A673 (cell line): Measurements from ENCODE around the gene RPGRIP1.

Experiments used
- EZH2 ChIP-seq: fragments of 200-600 bp; sonication (generic); IDR thresholded peaks from 2 replicates; pipeline ENCODE4 v1.6.1; 2017; ENCODE audit warnings: borderline replicate concordance, low read depth, mild to moderate bottlenecking, mixed read lengths, antibody characterized with exemption, low read length; ENCODE audit not compliant: poor library complexity, severe bottlenecking
- TF ChIP-seq, protein P1 (sequence below): fragments of 300-800, 200-600 bp; sonication (generic); conservative IDR thresholded peaks from 2 replicates; pipeline ENCODE4 v1.5.1; 2017; ENCODE audit warnings: low read depth, mild to moderate bottlenecking, antibody characterized with exemption, low read length, moderate library complexity, mixed read lengths

DNA sequence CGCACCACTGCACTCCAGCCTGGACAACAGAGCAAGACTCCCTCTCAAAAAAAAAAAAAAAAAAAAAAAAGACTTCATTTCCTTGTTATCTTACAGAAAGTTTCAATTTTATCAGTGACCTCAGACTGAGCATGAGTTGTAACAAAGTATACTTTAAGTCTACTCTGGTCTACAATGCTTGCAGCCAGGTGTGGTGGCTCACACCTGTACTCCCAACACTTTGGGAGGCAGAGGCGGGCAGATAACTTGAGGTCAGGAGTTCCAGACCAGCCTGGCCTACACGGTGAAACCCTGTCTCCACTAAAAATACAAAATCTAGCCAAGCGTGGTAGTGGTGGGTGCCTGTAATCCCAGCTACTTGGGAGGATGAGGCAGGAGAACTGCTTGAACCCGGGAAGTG lies 28.7 kb upstream of the RPGRIP1 start:
- TF ChIP-seq, protein P1, sequence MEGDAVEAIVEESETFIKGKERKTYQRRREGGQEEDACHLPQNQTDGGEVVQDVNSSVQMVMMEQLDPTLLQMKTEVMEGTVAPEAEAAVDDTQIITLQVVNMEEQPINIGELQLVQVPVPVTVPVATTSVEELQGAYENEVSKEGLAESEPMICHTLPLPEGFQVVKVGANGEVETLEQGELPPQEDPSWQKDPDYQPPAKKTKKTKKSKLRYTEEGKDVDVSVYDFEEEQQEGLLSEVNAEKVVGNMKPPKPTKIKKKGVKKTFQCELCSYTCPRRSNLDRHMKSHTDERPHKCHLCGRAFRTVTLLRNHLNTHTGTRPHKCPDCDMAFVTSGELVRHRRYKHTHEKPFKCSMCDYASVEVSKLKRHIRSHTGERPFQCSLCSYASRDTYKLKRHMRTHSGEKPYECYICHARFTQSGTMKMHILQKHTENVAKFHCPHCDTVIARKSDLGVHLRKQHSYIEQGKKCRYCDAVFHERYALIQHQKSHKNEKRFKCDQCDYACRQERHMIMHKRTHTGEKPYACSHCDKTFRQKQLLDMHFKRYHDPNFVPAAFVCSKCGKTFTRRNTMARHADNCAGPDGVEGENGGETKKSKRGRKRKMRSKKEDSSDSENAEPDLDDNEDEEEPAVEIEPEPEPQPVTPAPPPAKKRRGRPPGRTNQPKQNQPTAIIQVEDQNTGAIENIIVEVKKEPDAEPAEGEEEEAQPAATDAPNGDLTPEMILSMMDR: no peak
- TF ChIP-seq EZH2: no peak
